ENCODE data around the gene TINCR. TPM values are rescaled to one million over a fixed set of nuclear protein-coding genes. Genes with fewer than 3 reads are reported as not detected.
A peak's percentile ranks its signal among the peaks of the same experiment; 100 is the strongest.

Gene TINCR
- total and polyA plus RNA-seq, 7 experiments from 2014 or later = 0.70 to 1.9 (median 0.97) TPM; not detected in 2

GRCh38 chr19:5554828-5555227, 12.9 kb downstream of the TINCR start:
- Mint-ChIP-seq H3K27ac (no peak overlapping the region), H3K4me3 (no peak overlapping the region), H3K4me1 (no peaks in the 10 kb centered on the region), H3K27me3 (peaks cover 3 to 35% (median 25%) of the 10 kb centered on the region in 5 donors), H3K36me3 (peaks cover 0 to 4% (median 0%) of the 10 kb centered on the region in 5 donors), H3K9me3 (peaks cover 0 to 4% (median 0%) of the 10 kb centered on the region in 11 donors)
- Histone ChIP-seq H3K27ac (ENCODE audit: low read depth, low read length) (no peak overlapping the region), H3K4me3 (ENCODE audit: low read length) (no peak overlapping the region), H3K9me3 (ENCODE audit: control insufficient read depth in 2 of 3, low read length in 3 of 3) (no peaks in the 10 kb centered on the region), H3K36me3 (ENCODE audit: control insufficient read depth in 2 of 3, insufficient read depth in 3 of 3, low read length in 3 of 3) (no peaks in the 10 kb centered on the region), H3K4me1 (ENCODE audit: control insufficient read depth in 2 of 2, insufficient read depth in 2 of 2, low read length in 2 of 2) (no peaks in the 10 kb centered on the region), H3K27me3 (ENCODE audit: control insufficient read depth in 2 of 2, insufficient read depth in 2 of 2, low read length in 2 of 2) (no peaks in the 10 kb centered on the region)
- intact Hi-C loops (cut with micrococcal nuclease) = no loop called here
- ATAC-seq (no peak), DNase-seq (no peak)
- POLR2A ChIA-PET = no interaction called here
- CTCF ChIA-PET = no interaction called here

GRCh38 chr19:5553892-5554291, 13.9 kb downstream of the TINCR start:
- ChIA-PET POLR2A (no interaction called here), CTCF (no interaction called here)
- H3K9me3 Mint-ChIP-seq = peaks cover 0 to 4% (median 0%) of the 10 kb centered on the region in 11 donors
- H3K4me3 Mint-ChIP-seq = no peak overlapping the region
- H3K36me3 Mint-ChIP-seq = peaks cover 0 to 4% (median 0%) of the 10 kb centered on the region in 5 donors
- H3K4me1 ChIP-seq (ENCODE audit: control insufficient read depth in 2 of 2, insufficient read depth in 2 of 2, low read length in 2 of 2) = no peaks in the 10 kb centered on the region
- no peak for ATAC-seq
- peaks cover 3 to 35% (median 27%) of the 10 kb centered on the region in 5 donors for H3K27me3 Mint-ChIP-seq
- H3K4me3 ChIP-seq (ENCODE audit: low read length) = no peak overlapping the region
- H3K36me3 ChIP-seq (ENCODE audit: control insufficient read depth in 2 of 3, insufficient read depth in 3 of 3, low read length in 3 of 3) = no peaks in the 10 kb centered on the region
- intact Hi-C loops (cut with micrococcal nuclease) = no loop called here
- no peak overlapping the region for H3K27ac ChIP-seq (ENCODE audit: low read depth, low read length)
- H3K4me1 Mint-ChIP-seq = no peaks in the 10 kb centered on the region
- no peaks in the 10 kb centered on the region for H3K27me3 ChIP-seq (ENCODE audit: control insufficient read depth in 2 of 2, insufficient read depth in 2 of 2, low read length in 2 of 2)
- H3K27ac Mint-ChIP-seq = no peak overlapping the region
- no peaks in the 10 kb centered on the region for H3K9me3 ChIP-seq (ENCODE audit: control insufficient read depth in 2 of 3, low read length in 3 of 3)
- DNase-seq = no peak

- Mint-ChIP-seq H3K4me3 (peak overlapping the region in 2 of 10 donors; percentile 46 to 50), H3K9me3 (no peaks in the 10 kb centered on the region), H3K4me1 (peaks cover 0 to 4% (median 0%) of the 10 kb centered on the region in 7 donors), H3K36me3 (no peaks in the 10 kb centered on the region), H3K27ac (no peak overlapping the region), H3K27me3 (peaks cover 0 to 15% (median 4%) of the 10 kb centered on the region in 5 donors)
- ChIA-PET POLR2A (no interaction called here), CTCF (no interaction called here)
- Histone ChIP-seq H3K4me3 (ENCODE audit: low read length) (no peak overlapping the region), H3K9me3 (ENCODE audit: control insufficient read depth in 2 of 3, low read length in 3 of 3) (no peaks in the 10 kb centered on the region), H3K27me3 (ENCODE audit: control insufficient read depth in 2 of 2, insufficient read depth in 2 of 2, low read length in 2 of 2) (no peaks in the 10 kb centered on the region), H3K27ac (ENCODE audit: low read depth, low read length) (no peak overlapping the region), H3K4me1 (ENCODE audit: control insufficient read depth in 2 of 2, insufficient read depth in 2 of 2, low read length in 2 of 2) (no peaks in the 10 kb centered on the region), H3K36me3 (ENCODE audit: control insufficient read depth in 2 of 3, insufficient read depth in 3 of 3, low read length in 3 of 3) (no peaks in the 10 kb centered on the region)
- ATAC-seq (no peak), DNase-seq (peak in 2 of 9 donors; percentile 8 to 30)
- intact Hi-C loops (cut with micrococcal nuclease) = no loop called here
These were observed 19.9 kb downstream of the TINCR start for GRCh38 chr19:5547881-5548280.

- Histone ChIP-seq H3K4me1 (ENCODE audit: control insufficient read depth in 2 of 2, insufficient read depth in 2 of 2, low read length in 2 of 2) (no peaks in the 10 kb centered on the region), H3K27me3 (ENCODE audit: control insufficient read depth in 2 of 2, insufficient read depth in 2 of 2, low read length in 2 of 2) (no peaks in the 10 kb centered on the region), H3K27ac (ENCODE audit: low read depth, low read length) (no peak overlapping the region), H3K36me3 (ENCODE audit: control insufficient read depth in 2 of 3, insufficient read depth in 3 of 3, low read length in 3 of 3) (no peaks in the 10 kb centered on the region), H3K4me3 (ENCODE audit: low read length) (no peak overlapping the region), H3K9me3 (ENCODE audit: control insufficient read depth in 2 of 3, low read length in 3 of 3) (no peaks in the 10 kb centered on the region)
- POLR2A ChIA-PET = interaction anchor here (0.6 kb wide), 1 partner anchor 52 kb away, joined by 5 read pairs; no protein-coding TSS in a partner anchor
- H3K4me1 Mint-ChIP-seq = peaks cover 0 to 4% (median 0%) of the 10 kb centered on the region in 7 donors
- CTCF ChIA-PET = no interaction called here
- H3K9me3 Mint-ChIP-seq = no peaks in the 10 kb centered on the region
- intact Hi-C loops (cut with micrococcal nuclease) = no loop called here
- ATAC-seq (no peak), DNase-seq (no peak)
- H3K4me3 Mint-ChIP-seq = no peak overlapping the region
- H3K27me3 Mint-ChIP-seq = peaks cover 0 to 8% (median 4%) of the 10 kb centered on the region in 5 donors
- H3K27ac Mint-ChIP-seq = no peak overlapping the region
- H3K36me3 Mint-ChIP-seq = no peaks in the 10 kb centered on the region
These were observed 21.8 kb downstream of the TINCR start for GRCh38 chr19:5545984-5546383.

DNA sequence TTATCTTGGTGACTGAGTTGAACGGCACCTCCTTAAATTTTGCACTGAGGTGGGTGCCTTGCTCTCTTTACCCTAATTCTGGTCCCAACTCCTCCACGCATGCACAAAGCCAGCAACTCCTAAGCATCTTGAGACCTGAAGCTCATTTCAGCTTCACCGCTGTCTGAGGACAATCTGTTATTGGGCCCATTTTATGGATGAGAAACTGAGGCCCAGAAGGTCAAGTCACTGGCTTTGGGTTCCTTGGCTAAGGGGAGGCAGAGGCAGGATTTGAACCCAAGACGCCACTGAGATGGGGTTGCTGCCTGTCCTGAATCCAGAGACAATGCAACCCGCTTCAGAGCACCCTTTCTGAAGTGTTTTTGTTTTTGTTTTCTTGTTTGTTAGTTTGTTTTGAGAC, 22.7 kb downstream of the TINCR start:
- Mint-ChIP-seq H3K27me3 (peaks cover 0 to 8% (median 5%) of the 10 kb centered on the region in 5 donors), H3K27ac (no peak overlapping the region), H3K4me3 (no peak overlapping the region), H3K36me3 (no peaks in the 10 kb centered on the region), H3K4me1 (peaks cover 0 to 4% (median 0%) of the 10 kb centered on the region in 7 donors), H3K9me3 (no peaks in the 10 kb centered on the region)
- ATAC-seq (no peak), DNase-seq (no peak)
- intact Hi-C loops (cut with micrococcal nuclease) = no loop called here
- H3K9me3 ChIP-seq (ENCODE audit: control insufficient read depth in 2 of 3, low read length in 3 of 3) = no peaks in the 10 kb centered on the region
- H3K36me3 ChIP-seq (ENCODE audit: control insufficient read depth in 2 of 3, insufficient read depth in 3 of 3, low read length in 3 of 3) = no peaks in the 10 kb centered on the region
- no peaks in the 10 kb centered on the region for H3K27me3 ChIP-seq (ENCODE audit: control insufficient read depth in 2 of 2, insufficient read depth in 2 of 2, low read length in 2 of 2)
- H3K4me1 ChIP-seq (ENCODE audit: control insufficient read depth in 2 of 2, insufficient read depth in 2 of 2, low read length in 2 of 2) = no peaks in the 10 kb centered on the region
- no peak overlapping the region for H3K27ac ChIP-seq (ENCODE audit: low read depth, low read length)
- H3K4me3 ChIP-seq (ENCODE audit: low read length) = no peak overlapping the region
- ChIA-PET CTCF (no interaction called here), POLR2A (no interaction called here)

GRCh38 chr19:5542665-5543064, 25.1 kb downstream of the TINCR start:
- POLR2A ChIA-PET = no interaction called here
- CTCF ChIA-PET = no interaction called here
- intact Hi-C loops (cut with micrococcal nuclease) = no loop called here
- Histone ChIP-seq H3K4me3 (ENCODE audit: low read length) (no peak overlapping the region), H3K4me1 (ENCODE audit: control insufficient read depth in 2 of 2, insufficient read depth in 2 of 2, low read length in 2 of 2) (no peaks in the 10 kb centered on the region), H3K27ac (ENCODE audit: low read depth, low read length) (no peak overlapping the region), H3K9me3 (ENCODE audit: control insufficient read depth in 2 of 3, low read length in 3 of 3) (no peaks in the 10 kb centered on the region), H3K27me3 (ENCODE audit: control insufficient read depth in 2 of 2, insufficient read depth in 2 of 2, low read length in 2 of 2) (peaks cover 0 to 2% of the 10 kb centered on the region in 2 donors), H3K36me3 (ENCODE audit: control insufficient read depth in 2 of 3, insufficient read depth in 3 of 3, low read length in 3 of 3) (no peaks in the 10 kb centered on the region)
- no peaks in the 10 kb centered on the region for H3K4me1 Mint-ChIP-seq
- no peak overlapping the region for H3K4me3 Mint-ChIP-seq
- no peaks in the 10 kb centered on the region for H3K9me3 Mint-ChIP-seq
- H3K36me3 Mint-ChIP-seq = no peaks in the 10 kb centered on the region
- no peak for ATAC-seq
- H3K27ac Mint-ChIP-seq = no peak overlapping the region
- DNase-seq = no peak
- H3K27me3 Mint-ChIP-seq = peaks cover 0 to 19% (median 11%) of the 10 kb centered on the region in 5 donors

DNA sequence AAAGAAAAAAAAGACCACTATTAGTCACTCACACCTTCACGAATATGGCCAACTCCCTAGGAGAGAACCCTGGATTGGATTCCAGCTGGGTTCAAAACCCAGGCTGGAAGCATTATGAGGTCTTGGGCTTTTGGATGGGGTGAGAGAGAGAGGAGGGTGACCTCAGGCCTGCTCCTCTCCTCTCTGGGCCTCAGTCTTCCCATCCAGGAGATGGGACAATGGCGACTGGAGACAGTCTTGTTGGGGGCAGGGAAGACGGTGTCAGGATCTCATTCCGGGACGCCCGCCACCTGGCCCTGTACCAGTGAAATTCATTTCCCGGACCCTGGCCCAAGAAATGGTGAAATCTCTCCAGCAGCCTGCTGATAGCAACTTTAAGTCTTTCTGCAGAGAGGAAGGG, 26.3 kb downstream of the TINCR start:
- no peak for ATAC-seq
- peaks cover 0 to 3% of the 10 kb centered on the region in 2 donors for H3K27me3 ChIP-seq (ENCODE audit: control insufficient read depth in 2 of 2, insufficient read depth in 2 of 2, low read length in 2 of 2)
- CTCF ChIA-PET = no interaction called here
- no peaks in the 10 kb centered on the region for H3K4me1 Mint-ChIP-seq
- H3K27ac ChIP-seq (ENCODE audit: low read depth, low read length) = no peak overlapping the region
- peaks cover 0 to 29% (median 13%) of the 10 kb centered on the region in 5 donors for H3K27me3 Mint-ChIP-seq
- no peaks in the 10 kb centered on the region for H3K9me3 ChIP-seq (ENCODE audit: control insufficient read depth in 2 of 3, low read length in 3 of 3)
- DNase-seq = no peak
- H3K36me3 Mint-ChIP-seq = no peaks in the 10 kb centered on the region
- H3K36me3 ChIP-seq (ENCODE audit: control insufficient read depth in 2 of 3, insufficient read depth in 3 of 3, low read length in 3 of 3) = no peaks in the 10 kb centered on the region
- H3K9me3 Mint-ChIP-seq = no peaks in the 10 kb centered on the region
- H3K4me3 ChIP-seq (ENCODE audit: low read length) = no peak overlapping the region
- intact Hi-C loops (cut with micrococcal nuclease) = no loop called here
- no peaks in the 10 kb centered on the region for H3K4me1 ChIP-seq (ENCODE audit: control insufficient read depth in 2 of 2, insufficient read depth in 2 of 2, low read length in 2 of 2)
- POLR2A ChIA-PET = no interaction called here
- no peak overlapping the region for H3K4me3 Mint-ChIP-seq
- H3K27ac Mint-ChIP-seq = no peak overlapping the region
